GM23338 (cell line): ENCODE data around the gene FASLG.

Experiments
- CREB1 ChIP-seq: fragments of 250-450 bp; sonication (Bioruptor Pico); IDR thresholded peaks from 2 replicates; pipeline ENCODE4 v1.5.0; 2020; ENCODE audit warnings: low read depth, mild to moderate bottlenecking, moderate library complexity
- EZH2phosphoT487 ChIP-seq: fragments of 200-600 bp; sonication (generic); IDR thresholded peaks from one replicate; pipeline ENCODE4 v1.8.1; 2018; ENCODE audit warnings: antibody characterized with exemption; ENCODE audit not compliant: unreplicated experiment
- POLR2AphosphoS5 ChIP-seq: IDR thresholded peaks from 2 replicates; pipeline ENCODE4 v1.6.1; 2016; ENCODE audit warnings: antibody characterized with exemption, low read depth
- TF ChIP-seq, protein P1 (sequence below), 2 experiments: fragments of 200-600 bp in 1 of 2; sonication (generic) in 1 of 2; conservative IDR thresholded peaks; 2 replicates each; pipeline versions ENCODE4 v1.5.1 to v1.6.1; 2016 to 2017; ENCODE audit warnings: antibody characterized with exemption in 2 of 2, low read depth in 2 of 2, mild to moderate bottlenecking in 2 of 2, moderate library complexity in 1 of 2
- TF ChIP-seq, protein P2 (sequence below): IDR thresholded peaks from one replicate; pipeline ENCODE4 v1.6.1; 2018; ENCODE audit warnings: antibody characterized with exemption; ENCODE audit not compliant: unreplicated experiment

DNA sequence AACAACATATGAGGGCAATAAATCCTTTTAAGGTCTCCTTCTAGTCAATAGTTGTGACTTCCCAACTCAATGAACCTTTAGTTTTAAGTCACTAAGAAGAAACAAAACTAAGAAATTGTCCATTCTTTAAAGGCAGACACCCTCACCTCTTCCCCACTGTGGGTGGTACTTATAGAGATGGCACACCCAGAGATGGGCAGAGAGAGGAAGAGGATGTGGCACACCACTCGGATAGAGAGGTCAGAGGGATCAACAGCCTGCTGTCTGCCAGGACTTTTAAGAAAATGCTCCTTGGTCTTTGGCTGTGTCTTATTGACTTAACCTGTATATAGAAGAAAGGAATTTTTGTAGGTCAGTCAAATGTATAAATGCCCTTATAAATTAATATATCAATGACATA lies 45.1 kb downstream of the FASLG start:
- TF ChIP-seq EZH2phosphoT487 (no peak), POLR2AphosphoS5 (no peak), CREB1 (CRISPR knock-in tag) (no peak)
- TF ChIP-seq, protein P1, sequence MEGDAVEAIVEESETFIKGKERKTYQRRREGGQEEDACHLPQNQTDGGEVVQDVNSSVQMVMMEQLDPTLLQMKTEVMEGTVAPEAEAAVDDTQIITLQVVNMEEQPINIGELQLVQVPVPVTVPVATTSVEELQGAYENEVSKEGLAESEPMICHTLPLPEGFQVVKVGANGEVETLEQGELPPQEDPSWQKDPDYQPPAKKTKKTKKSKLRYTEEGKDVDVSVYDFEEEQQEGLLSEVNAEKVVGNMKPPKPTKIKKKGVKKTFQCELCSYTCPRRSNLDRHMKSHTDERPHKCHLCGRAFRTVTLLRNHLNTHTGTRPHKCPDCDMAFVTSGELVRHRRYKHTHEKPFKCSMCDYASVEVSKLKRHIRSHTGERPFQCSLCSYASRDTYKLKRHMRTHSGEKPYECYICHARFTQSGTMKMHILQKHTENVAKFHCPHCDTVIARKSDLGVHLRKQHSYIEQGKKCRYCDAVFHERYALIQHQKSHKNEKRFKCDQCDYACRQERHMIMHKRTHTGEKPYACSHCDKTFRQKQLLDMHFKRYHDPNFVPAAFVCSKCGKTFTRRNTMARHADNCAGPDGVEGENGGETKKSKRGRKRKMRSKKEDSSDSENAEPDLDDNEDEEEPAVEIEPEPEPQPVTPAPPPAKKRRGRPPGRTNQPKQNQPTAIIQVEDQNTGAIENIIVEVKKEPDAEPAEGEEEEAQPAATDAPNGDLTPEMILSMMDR (conservative IDR thresholded peaks at IDR 0.05; ENCODE audit: low read depth in 2 of 2) = no peak
- TF ChIP-seq, protein P2, sequence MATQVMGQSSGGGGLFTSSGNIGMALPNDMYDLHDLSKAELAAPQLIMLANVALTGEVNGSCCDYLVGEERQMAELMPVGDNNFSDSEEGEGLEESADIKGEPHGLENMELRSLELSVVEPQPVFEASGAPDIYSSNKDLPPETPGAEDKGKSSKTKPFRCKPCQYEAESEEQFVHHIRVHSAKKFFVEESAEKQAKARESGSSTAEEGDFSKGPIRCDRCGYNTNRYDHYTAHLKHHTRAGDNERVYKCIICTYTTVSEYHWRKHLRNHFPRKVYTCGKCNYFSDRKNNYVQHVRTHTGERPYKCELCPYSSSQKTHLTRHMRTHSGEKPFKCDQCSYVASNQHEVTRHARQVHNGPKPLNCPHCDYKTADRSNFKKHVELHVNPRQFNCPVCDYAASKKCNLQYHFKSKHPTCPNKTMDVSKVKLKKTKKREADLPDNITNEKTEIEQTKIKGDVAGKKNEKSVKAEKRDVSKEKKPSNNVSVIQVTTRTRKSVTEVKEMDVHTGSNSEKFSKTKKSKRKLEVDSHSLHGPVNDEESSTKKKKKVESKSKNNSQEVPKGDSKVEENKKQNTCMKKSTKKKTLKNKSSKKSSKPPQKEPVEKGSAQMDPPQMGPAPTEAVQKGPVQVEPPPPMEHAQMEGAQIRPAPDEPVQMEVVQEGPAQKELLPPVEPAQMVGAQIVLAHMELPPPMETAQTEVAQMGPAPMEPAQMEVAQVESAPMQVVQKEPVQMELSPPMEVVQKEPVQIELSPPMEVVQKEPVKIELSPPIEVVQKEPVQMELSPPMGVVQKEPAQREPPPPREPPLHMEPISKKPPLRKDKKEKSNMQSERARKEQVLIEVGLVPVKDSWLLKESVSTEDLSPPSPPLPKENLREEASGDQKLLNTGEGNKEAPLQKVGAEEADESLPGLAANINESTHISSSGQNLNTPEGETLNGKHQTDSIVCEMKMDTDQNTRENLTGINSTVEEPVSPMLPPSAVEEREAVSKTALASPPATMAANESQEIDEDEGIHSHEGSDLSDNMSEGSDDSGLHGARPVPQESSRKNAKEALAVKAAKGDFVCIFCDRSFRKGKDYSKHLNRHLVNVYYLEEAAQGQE = no peak
